ENCODE measurements around the gene INTS1.

- TF ChIP-seq USF1 (IDR thresholded peaks at IDR 0.05) (no peak), REST (IDR thresholded peaks at IDR 0.05; ENCODE audit: low read depth) (no peak), CEBPB (IDR thresholded peaks at IDR 0.05) (no peak), EP300 (IDR thresholded peaks at IDR 0.05; ENCODE audit: borderline replicate concordance) (no peak), EGR1 (IDR thresholded peaks at IDR 0.05) (no peak), YY1 (IDR thresholded peaks at IDR 0.05; ENCODE audit: low read depth) (no peak)
These were observed 29.5 kb upstream of the INTS1 start for GRCh38 chr7:1533547-1534329.
